SH-SY5Y (cell line): Measurements from ENCODE around the gene TRIM54.

Experiments used
- GATA2 ChIP-seq: IDR thresholded peaks from 2 replicates; pipeline ENCODE4 v1.6.1; 2011; ENCODE audit warnings: mild to moderate bottlenecking, low read depth, low read length
- GATA3 ChIP-seq: IDR thresholded peaks from 2 replicates; pipeline ENCODE4 v1.6.1; 2011; ENCODE audit warnings: low read depth, mild to moderate bottlenecking, low read length, moderate library complexity

GRCh38 chr2:27335311-27335710, 53.1 kb downstream of the TRIM54 start:
- TF ChIP-seq GATA3 (no peak), GATA2 (no peak)
